HG03139 (cell line): ENCODE data around the gene ZFPM1.
"Not testable (repeated sequence)": the region's sequence is repeated elsewhere in the genome, so short reads cannot be mapped to it uniquely, and the experiment has no call there.

ENCODE experiments used
- ATAC-seq: cut with Tn5 transposase; IDR thresholded peaks from one replicate; pipeline ENCODE4 v1.9.1; 2021; ENCODE audit not compliant: unreplicated experiment

Gene ZFPM1

GRCh38 chr16:88511906-88512305 is 58.8 kb downstream of the ZFPM1 start:
- ATAC-seq, result no peak

- no peak for ATAC-seq
Observed at GRCh38 chr16:88512728-88513696, 59.9 kb downstream of the ZFPM1 start.

- no peak for ATAC-seq
Observed at GRCh38 chr16:88514070-88514469, 61.0 kb downstream of the ZFPM1 start.

GRCh38 chr16:88514526-88515232 is 61.6 kb downstream of the ZFPM1 start:
- no peak for ATAC-seq

- no peak for ATAC-seq
Observed at GRCh38 chr16:88515371-88515770, 62.3 kb downstream of the ZFPM1 start.

GRCh38 chr16:88515925-88516594 is 63.0 kb downstream of the ZFPM1 start:
- ATAC-seq, result no peak

- no peak for ATAC-seq
Observed at GRCh38 chr16:88516601-88517061, 63.6 kb downstream of the ZFPM1 start.

GRCh38 chr16:88517208-88517774 is 64.2 kb downstream of the ZFPM1 start:
- ATAC-seq, result not testable (repeated sequence)

GRCh38 chr16:88518411-88519111 is 65.5 kb downstream of the ZFPM1 start:
- ATAC-seq, result not testable (repeated sequence)

GRCh38 chr16:88519240-88519639 is 66.2 kb downstream of the ZFPM1 start:
- ATAC-seq, result no peak

GRCh38 chr16:88519938-88520653 is 67.0 kb downstream of the ZFPM1 start:
- ATAC-seq, result no peak

GRCh38 chr16:88521674-88522073 is 68.6 kb downstream of the ZFPM1 start:
- no peak for ATAC-seq

GRCh38 chr16:88522276-88522949 is 69.3 kb downstream of the ZFPM1 start:
- ATAC-seq, result no peak

GRCh38 chr16:88523309-88524161 is 70.5 kb downstream of the ZFPM1 start:
- no peak for ATAC-seq

- no peak for ATAC-seq
Observed at GRCh38 chr16:88524274-88524972, 71.3 kb downstream of the ZFPM1 start.

GRCh38 chr16:88524973-88525662 is 72.0 kb downstream of the ZFPM1 start:
- no peak for ATAC-seq

GRCh38 chr16:88525663-88525990 is 72.5 kb downstream of the ZFPM1 start:
- no peak for ATAC-seq
